Peyer's patch (tissue), 4 donors: ENCODE measurements around the gene SLC35A3. TPM values are rescaled to one million over a fixed set of nuclear protein-coding genes. Genes with fewer than 3 reads are reported as not detected.

Experiments used
- DNase-seq, 3 donors: peaks; one replicate each; pipeline ENCODE4 v3.0.0-alpha.2; 2017 to 2019
- H3K27ac ChIP-seq, 4 donors: fragments of 200-600 bp; sonication (generic); one replicate each; pipeline ENCODE4 v1.5.1; 2016 to 2019
- H3K27me3 ChIP-seq, 2 donors: fragments of 200-600 bp; sonication (generic); one replicate each; pipeline ENCODE4 v1.5.1; 2019
- H3K36me3 ChIP-seq, 3 donors: fragments of 200-600 bp; sonication (generic); one replicate each; pipeline ENCODE4 v1.5.1; 2016 to 2019
- H3K4me1 ChIP-seq, 4 donors: fragments of 200-600 bp; sonication (generic); one replicate each; pipeline ENCODE4 v1.5.1; 2016 to 2019
- H3K4me3 ChIP-seq, 4 donors: fragments of 200-600 bp; sonication (generic); 1 replicate in 3 of 4; 2 replicates in 1 of 4; pipeline ENCODE4 v1.5.1; 2016 to 2019; ENCODE audit warnings: mild to moderate bottlenecking in 1 of 4
- H3K9me3 ChIP-seq, 4 donors: fragments of 200-600 bp; sonication (generic); one replicate each; pipeline ENCODE4 v1.5.1; 2016 to 2019; ENCODE audit warnings: mild to moderate bottlenecking in 1 of 4
- CTCF ChIP-seq, 6 experiments: fragments of 450-650 bp in 4 of 6; fragments of 200-600 bp in 2 of 6; sonication (generic) in 1 of 6; IDR thresholded peaks; one replicate each; pipeline ENCODE4 v1.5.1; 2017 to 2019; ENCODE audit warnings: antibody characterized with exemption in 6 of 6, mild to moderate bottlenecking in 3 of 6, moderate library complexity in 1 of 6
- POLR2A ChIP-seq, 2 donors: fragments of 450-650 bp; IDR thresholded peaks; one replicate each; pipeline ENCODE4 v1.5.1; 2017; ENCODE audit warnings: antibody characterized with exemption in 2 of 2, mild to moderate bottlenecking in 2 of 2, moderate library complexity in 2 of 2
- total RNA-seq, 4 donors: library from RNA; depleted of rRNA; stranded (reverse); fragments of >200 nt; gene quantifications; one replicate each; pipeline ENCODE4 v1.1.0, GENCODE V29; 2016

SLC35A3 gene
- total RNA-seq, 4 donors from 2014 or later: 16.5 to 105 (median 88.6) TPM

GRCh38 chr1:100053727-100054126 lies 83.9 kb downstream of the SLC35A3 start:
- Histone ChIP-seq H3K36me3 (peaks cover 0 to 15% (median 0%) of the 10 kb centered on the region in 3 donors), H3K27me3 (no peaks in the 10 kb centered on the region), H3K27ac (no peak overlapping the region), H3K9me3 (no peaks in the 10 kb centered on the region), H3K4me1 (no peaks in the 10 kb centered on the region), H3K4me3 (no peak overlapping the region)
- DNase-seq: no peak
- TF ChIP-seq POLR2A (IDR thresholded peaks at IDR 0.05) (no peak), CTCF (IDR thresholded peaks at IDR 0.05) (no peak)

- no peak for DNase-seq
Measured at GRCh38 chr1:100061681-100062080, 91.9 kb downstream of the SLC35A3 start.

GRCh38 chr1:100065183-100065968 lies 95.6 kb downstream of the SLC35A3 start:
- H3K27me3 ChIP-seq: no peaks in the 10 kb centered on the region
- no peak for DNase-seq
- H3K4me1 ChIP-seq: no peaks in the 10 kb centered on the region
- peaks cover 0 to 80% (median 0%) of the 10 kb centered on the region in 3 donors for H3K36me3 ChIP-seq
- no peak overlapping the region for H3K4me3 ChIP-seq
- no peaks in the 10 kb centered on the region for H3K9me3 ChIP-seq
- no peak overlapping the region for H3K27ac ChIP-seq
- TF ChIP-seq POLR2A (IDR thresholded peaks at IDR 0.05): no peak
- no peak for TF ChIP-seq CTCF (IDR thresholded peaks at IDR 0.05)

More at GRCh38 chr1:100061681-100062080, 91.9 kb downstream of the SLC35A3 start:
- Histone ChIP-seq H3K36me3 (peaks cover 0 to 66% (median 0%) of the 10 kb centered on the region in 3 donors), H3K4me3 (no peak overlapping the region), H3K27ac (no peak overlapping the region), H3K27me3 (no peaks in the 10 kb centered on the region), H3K4me1 (no peaks in the 10 kb centered on the region), H3K9me3 (no peaks in the 10 kb centered on the region)
- TF ChIP-seq POLR2A (IDR thresholded peaks at IDR 0.05) (no peak), CTCF (IDR thresholded peaks at IDR 0.05) (no peak)

GRCh38 chr1:100065969-100066227 lies 96.1 kb downstream of the SLC35A3 start:
- peaks cover 0 to 80% (median 0%) of the 10 kb centered on the region in 3 donors for H3K36me3 ChIP-seq
- DNase-seq: no peak
- H3K9me3 ChIP-seq: no peaks in the 10 kb centered on the region
- H3K4me3 ChIP-seq: no peak overlapping the region
- no peak overlapping the region for H3K27ac ChIP-seq
- no peaks in the 10 kb centered on the region for H3K27me3 ChIP-seq
- H3K4me1 ChIP-seq: no peaks in the 10 kb centered on the region
- TF ChIP-seq CTCF (IDR thresholded peaks at IDR 0.05) (no peak), POLR2A (IDR thresholded peaks at IDR 0.05) (no peak)

- peaks cover 0 to 82% (median 0%) of the 10 kb centered on the region in 3 donors for H3K36me3 ChIP-seq
- no peak overlapping the region for H3K4me3 ChIP-seq
- TF ChIP-seq CTCF (IDR thresholded peaks at IDR 0.05) (no peak), POLR2A (IDR thresholded peaks at IDR 0.05) (no peak)
- H3K27me3 ChIP-seq: no peaks in the 10 kb centered on the region
- H3K9me3 ChIP-seq: no peaks in the 10 kb centered on the region
- no peak for DNase-seq
- H3K4me1 ChIP-seq: no peaks in the 10 kb centered on the region
- no peak overlapping the region for H3K27ac ChIP-seq
Measured at GRCh38 chr1:100070201-100070939, 100.6 kb downstream of the SLC35A3 start.
